IPS-NIHi7 (cell line): ENCODE data around the gene CEP89.
"Not testable (repeated sequence)": the region's sequence is repeated elsewhere in the genome, so short reads cannot be mapped to it uniquely, and the experiment has no call there.

Experiments
- DNase-seq: peaks from one replicate; pipeline ENCODE4 v3.0.0; 2012; ENCODE audit warnings: mixed read lengths; ENCODE audit errors: extremely low spot score

CEP89 gene

DNA sequence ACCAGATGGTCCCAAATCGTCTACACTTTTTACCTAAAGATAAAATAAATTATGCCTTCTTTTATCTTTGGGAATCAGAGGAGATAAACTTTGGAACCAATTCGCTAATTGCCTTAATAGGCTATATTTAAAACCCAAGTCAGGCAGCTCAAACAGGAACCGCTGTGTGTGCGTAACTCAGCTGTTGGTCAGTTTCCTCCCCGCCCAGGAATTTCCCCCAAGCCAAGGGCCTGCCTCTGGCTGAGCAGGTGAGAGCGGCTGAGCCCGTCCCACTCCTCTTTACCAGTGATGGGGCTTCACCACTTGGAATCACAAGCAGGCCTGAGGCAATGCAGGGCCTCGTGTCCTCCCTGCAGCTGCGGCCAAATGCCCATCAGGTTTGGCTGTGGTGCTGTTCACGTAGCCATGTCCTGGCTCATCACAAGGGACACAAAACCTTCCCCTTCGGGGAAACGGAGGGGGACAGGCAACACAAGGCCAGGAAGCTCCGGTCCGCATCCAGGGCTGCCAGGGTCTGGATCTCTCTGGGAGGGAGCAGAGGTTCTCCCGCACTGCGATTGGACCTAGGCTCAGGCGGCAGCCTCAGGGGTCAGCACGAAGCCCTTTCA is 101.7 kb downstream of the CEP89 start:
- peak; percentile 72 for DNase-seq

DNA sequence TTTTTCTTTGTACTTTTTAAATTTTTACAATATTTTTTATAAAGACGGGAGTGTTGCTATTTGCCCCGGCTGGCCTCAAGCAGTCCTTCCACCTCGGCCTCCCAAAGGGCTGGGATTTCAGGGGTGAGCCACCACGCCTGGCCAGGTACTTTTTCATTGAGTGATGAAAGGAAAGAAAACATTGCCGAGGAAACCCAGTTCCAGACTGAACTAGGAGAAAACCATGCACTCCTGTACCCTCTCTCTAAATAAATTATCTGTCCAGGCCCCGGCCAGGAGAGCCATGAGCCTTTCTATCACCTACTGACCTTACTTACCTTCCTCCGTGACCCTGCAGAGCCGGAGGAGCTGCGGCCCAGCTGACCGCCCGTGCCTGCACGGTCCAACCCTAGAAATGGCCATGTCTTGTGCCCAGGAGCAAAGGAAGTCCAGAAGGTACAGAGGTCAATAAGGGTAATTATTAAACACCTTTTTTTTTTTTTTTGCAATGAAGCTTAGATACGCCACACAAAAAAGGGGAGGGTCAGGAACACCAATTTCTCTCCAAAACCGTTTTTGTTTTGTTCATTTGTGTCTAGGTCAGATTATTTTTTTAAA is 102.3 kb downstream of the CEP89 start, which contains the start of gene SLC7A9:
SLC7A9 (minus strand) TSS at position 399 of the 597 bp plus-strand sequence. CDS start 1,233 bp downstream, outside the sequence.
- no peak for DNase-seq

DNA sequence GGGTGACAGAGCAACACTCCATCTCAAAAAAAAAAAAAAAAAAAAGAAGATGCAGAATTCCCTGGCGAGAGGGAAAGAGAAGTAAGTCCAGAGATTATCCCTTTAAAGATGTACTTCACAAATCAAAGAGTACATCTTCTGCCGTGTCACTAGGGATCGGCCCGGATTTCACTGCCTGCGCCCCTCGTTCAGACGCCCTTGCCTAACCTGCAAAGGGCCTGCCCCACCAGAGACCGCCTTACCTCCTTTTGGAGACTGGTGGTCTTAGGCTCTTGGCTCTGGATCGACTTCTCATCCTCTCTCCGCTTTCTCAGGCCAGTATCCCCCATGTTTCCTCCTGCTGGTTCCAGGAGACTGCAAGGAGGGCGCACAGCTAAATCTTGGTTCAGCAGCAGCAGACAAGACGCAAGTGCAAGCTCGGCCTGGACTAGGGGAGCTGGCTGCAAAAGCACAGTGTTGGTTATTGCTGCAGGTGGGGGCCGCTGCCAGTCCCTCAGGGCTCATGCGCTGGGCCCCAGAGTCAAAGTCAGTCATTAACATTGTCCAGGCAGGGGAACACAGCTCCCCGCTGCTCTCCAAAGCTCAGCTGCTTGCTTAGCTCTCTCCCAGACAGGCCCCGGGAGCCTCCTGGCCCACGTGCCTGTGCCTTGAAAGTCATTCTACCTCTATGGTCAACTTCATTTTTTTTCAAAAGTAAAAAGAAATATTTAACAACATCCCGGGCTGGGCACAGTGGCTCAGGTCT is 103.4 kb downstream of the CEP89 start:
- no peak for DNase-seq

DNA sequence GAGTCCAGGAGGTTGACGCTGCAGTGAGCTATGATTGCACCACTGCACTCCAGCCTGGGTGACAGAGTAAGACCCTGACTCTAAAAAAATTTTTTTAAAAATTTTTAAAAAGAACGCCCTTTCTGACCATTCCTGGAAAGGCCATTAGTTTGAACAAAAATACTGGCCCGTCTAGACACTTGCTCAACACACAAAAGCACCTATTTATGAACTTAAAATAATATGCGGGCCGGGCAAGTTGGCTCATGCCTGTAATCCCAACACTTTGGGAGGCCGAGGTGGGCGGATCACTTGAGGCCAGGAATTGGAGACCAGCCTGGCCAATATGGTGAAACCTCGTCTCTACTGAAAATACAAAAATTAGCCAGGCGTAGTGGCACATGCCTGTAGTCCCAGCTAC is 104.3 kb downstream of the CEP89 start:
- not testable (repeated sequence) for DNase-seq

DNA sequence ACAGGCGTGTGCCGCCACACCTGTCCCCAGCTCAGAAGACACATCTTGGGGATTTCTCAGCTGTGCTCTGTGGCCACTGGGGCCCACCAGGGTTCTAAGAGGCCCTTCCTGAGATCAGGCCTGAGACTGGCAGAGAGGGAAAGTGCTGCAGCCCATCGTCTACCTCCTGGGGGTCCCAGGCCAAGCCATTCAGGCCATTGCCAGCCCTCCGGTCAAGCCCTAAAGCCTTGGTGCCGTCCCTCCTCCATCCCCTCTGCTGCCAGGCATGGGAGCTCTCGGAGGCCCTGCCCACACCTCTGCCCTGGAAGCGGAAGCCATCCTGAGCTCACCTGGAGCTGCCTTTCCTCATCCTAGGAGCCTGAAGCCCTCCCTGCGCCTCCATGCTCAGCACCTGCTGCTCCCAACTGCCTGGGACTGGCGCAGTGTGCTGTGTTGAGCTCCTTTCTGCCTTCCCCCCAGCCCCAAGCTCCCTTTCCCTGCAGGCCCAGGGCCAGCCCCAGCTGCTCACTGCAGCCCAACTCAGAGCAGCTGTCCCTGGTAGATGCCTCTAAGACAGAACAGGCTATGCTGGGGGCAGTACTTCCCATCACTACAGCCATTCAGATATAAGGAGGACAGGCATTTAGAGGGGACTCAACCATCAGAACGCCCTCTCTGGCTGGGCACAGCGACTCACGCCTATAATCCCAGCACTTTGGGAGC is 105.0 kb downstream of the CEP89 start:
- DNase-seq: no peak

DNA sequence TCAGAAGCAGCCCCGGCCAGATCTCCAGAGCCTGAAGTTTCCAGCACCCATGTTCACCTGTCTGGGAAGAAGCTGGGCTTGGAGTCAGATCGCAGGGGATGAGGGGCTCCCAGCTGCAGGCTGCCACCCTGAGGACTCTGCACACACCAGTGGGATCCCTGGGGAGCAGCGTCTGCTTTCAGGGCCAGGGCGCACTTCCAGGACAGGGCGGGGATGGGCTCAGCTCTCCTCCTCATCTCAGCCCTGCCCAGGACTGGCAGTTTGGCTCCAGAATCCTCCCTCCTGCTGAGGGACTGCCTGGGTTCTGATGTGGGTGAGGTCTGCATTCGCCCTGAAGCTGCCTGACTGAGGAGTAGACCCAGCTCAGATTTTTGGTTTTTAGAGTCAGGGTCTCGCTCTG is 105.7 kb downstream of the CEP89 start:
- DNase-seq: no peak

DNA sequence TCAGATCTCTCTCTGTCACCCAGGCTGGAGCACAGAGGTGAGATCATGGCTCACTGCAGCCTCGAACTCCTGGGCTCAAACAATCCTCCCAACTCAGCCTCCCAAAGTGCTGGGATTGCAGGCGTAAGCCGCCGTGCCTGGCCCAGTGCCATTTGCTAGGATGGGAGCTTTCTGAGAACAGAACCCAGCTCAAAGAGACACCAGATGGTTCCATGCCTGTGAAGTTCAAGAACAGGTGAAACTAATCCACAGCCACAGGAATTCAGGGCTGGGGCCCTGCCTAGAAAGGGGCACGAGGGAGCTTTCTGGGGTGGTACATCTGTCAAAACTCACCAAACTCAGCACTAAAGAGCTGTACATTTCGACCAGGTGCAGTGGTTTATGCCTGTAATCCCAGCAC is 106.4 kb downstream of the CEP89 start:
- DNase-seq: no peak

DNA sequence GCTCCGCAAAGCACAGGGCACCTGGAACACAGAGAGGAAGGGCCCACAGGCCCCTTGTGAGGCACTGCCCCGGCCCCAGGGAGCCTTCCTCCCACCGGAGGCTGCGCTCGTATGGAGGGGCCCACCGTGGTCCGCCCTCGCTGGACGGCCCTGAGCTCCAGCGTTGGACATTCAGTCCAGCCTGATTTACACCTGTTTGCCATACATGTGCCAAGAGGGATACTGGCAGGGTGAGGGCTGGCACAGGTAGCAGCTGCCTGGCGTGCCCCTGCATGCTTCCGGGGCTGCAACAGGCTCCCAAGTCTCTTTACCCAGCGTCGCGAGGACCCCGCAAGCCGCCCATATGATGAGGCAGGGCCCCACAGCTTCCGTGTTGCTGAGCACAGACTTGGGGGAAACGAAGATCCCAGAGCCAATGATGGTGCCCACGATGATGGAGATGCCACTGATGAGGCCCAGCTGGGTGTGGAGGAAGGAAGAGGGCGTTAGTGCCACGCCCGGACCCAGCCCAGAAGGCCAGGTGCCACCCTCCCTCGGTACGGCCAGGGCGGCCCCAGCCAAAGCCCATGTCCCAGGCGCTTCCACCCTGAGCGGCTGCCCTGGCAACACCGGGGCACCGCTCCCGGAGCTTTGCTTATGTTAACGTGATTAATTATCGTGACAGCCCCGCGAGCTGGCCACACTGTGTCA is 107.3 kb downstream of the CEP89 start:
- DNase-seq: no peak

DNA sequence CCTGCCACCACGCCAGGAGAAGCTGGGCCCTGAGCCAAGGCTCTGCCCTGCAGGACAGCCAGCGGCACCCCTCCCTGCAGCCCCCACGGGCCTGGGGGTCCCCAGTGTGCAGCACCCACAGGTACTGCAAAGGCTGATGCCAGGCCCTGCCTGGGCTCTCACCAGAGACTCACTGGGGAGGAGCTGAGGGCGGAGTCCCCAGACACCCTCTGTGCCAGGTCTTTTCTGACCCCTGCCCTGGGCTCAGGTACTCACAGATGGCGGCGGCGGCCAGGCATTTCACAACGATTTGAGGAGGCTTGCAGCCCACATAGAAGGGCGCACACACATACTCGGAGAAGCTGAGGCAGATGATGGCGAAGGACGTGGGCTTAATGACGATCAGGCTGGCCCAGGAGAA is 107.9 kb downstream of the CEP89 start:
- no peak for DNase-seq

DNA sequence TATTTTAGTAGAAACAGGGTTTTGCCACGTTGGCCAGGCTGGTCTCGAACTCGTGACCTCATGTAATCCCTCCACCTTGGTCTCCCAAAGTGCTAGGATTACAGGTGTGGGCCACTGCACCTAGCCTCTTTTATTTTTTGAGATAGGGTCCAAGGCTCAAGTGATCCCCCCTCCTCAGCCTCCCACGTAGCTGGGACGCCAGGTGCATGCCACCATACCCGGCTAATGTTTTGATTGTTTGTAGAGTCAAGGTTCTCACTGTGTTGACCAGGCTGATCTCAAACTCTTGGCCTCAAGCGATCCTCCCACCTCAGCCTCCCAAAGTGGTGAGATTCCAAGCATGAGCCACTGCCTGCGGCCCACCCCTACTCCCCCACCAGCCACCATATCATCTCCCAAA is 108.5 kb downstream of the CEP89 start:
- DNase-seq: no peak

DNA sequence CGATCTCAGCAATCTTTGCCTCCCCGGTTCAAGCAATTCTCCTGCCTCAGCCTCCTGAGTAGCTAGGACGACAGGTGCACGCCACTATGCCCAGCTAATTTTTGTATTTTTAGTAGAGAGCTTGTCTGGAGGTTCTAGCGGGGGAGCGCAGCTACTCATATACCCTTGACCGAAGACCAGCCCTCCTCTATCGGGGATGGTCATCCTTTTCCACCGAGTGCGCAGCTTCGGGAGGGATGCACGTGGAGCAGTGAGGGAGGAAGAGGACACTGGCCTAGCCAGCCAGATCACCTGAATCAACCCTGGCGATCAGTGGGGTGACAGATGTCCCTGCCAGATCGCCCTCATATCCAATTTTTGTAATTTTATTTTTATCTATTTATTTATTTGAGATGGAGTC is 109.0 kb downstream of the CEP89 start:
- DNase-seq: no peak

DNA sequence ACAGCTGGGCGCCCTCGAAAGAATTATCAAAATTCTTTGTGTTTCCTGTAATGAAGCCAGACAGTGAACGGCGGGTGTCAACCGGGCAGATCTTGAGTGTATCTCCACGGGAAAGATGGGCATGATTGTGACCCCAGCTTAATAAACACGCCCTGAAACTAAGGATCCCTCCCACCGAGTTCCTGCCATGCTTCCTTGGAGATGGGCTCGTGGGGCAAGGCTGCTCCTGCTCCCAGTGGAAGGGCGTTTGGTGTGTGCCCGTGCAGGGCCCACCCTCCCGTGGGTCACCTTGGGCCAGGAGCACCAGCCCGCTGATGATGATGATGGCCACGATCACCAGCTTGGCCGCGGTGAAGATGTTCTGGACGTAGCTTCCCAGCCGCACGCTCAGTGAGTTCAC is 109.6 kb downstream of the CEP89 start:
- DNase-seq: no peak

DNA sequence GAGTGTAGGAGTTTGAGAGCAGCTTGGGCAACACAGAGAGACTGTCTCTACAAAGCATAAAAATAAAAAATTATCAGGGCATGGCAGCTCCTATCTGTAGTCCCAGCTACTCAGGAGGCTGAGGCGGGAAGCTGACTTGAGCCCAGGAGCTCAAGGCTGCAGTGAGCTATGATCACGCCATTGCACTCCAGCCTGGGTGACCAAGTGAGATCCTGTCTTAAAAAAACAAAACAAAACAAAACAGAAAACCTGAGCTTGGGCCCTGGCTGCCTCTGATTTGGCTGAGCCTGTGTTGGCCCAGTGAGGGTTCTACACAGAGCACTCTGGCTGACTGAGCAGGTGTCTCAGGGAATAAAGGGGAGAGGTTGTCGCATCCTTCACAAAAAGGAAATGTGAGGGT is 110.2 kb downstream of the CEP89 start:
- DNase-seq: no peak

DNA sequence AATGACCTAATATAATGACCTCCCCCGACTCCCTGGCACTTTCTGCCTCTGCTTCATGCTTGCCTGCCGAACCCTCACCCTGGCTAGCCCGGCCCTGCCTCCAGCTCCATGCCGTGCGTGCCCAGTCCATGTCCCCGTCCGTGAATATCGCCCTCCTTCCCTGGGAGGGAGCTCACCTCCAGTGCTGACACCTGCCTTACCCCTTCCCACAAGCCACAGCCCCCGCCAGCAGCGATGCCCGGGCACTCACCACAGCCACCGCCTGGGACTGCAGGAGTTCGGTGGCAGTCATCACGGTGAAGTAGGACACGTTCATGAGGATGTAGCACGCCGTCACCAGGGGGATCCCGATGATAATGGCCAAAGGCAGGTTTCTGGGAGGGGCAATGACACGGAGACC is 112.2 kb downstream of the CEP89 start:
- DNase-seq: no peak

DNA sequence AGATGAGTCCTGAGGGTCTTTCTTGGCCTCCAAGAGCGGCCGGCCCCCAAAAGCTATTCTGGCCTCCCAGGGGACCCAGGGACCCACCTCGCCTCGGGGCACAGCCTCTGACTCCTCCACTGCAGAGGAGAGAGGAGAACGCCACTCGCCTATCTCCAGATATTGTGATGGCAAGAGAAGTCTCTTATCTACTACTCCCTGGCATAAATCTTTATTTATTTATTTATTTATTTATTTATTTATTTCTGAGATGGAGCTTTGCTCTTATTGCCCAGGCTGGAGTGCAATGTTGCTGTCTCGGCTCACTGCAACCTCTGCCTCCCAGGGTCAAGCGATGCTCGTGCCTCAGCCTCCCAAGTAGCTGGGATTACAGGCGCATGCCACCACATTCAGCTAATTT is 113.2 kb downstream of the CEP89 start:
- DNase-seq: no peak

DNA sequence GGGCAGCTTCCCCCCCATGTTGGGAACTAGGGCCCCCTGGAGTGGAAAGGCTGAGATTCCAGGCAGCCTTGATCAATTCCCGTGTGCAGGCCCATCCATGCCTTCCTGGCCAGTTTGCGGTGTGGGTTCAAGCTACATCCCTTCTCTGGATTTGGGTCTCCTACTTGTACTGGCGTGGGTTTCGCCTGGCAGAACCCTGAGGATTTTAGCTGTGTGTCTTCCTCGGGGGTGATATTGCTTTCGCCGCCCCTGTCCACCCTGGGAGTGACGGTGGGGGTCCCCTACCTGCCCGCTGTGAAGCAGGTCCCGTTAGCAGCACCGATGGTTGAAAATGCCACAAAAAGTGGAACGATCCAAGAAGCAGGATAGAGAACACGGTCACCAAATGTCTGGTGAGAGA is 113.6 kb downstream of the CEP89 start:
- DNase-seq: no peak

DNA sequence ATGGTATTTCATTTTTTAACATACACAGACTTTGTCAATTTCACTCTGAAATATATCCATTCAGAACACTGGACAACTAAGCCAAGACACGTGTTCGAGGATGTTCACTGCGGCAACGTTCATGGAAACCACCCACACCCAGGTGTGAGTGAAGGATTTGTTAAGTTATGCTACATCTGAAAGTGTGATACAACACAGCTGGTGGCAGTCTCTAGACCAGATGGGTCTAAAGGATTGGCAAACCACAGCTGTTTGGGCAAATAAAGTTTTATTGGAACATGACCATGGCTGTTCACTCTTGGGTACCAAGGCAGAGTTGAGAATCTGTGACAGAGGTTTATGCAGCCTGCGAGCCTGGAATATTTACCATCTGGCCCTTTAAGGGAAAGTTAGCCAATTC is 114.2 kb downstream of the CEP89 start:
- no peak for DNase-seq

DNA sequence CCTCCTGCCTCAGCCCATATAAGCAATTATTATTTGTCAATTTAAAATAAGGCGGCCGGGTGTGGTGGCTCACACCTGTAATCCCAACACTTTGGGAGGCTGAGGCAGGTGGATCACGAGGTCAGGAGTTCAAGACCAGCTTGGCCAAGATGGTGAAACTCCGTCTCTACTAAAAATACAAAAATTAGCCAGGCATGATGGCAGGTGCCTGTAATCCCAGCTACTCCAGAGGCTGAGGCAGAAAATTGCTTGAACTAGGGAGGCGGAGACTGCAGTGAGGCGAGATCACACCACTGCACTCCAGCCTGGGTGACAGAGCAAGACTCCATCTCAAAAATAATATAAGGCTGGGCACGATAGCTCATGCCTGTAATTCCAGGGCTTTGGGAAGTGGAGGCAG is 114.9 kb downstream of the CEP89 start:
- DNase-seq: not testable (repeated sequence)

DNA sequence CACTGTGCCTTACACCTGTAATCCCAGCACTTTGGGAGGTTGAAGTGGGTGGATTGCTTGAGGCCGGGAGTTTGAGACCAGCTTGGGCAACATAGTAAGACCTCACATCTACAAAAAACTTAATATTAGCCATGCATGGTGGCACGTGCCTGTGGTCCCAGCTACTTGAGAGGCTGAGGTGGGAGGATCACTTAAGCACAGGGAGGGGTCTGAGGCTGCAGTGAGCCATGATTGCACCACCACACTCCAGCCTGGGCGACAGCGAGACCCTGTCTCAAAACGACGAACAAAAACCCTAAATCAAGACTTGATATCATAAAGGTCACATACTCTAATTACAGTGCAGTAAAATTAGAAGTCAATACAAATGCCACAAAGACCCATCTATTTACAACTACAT is 119.5 kb downstream of the CEP89 start:
- DNase-seq: no peak

DNA sequence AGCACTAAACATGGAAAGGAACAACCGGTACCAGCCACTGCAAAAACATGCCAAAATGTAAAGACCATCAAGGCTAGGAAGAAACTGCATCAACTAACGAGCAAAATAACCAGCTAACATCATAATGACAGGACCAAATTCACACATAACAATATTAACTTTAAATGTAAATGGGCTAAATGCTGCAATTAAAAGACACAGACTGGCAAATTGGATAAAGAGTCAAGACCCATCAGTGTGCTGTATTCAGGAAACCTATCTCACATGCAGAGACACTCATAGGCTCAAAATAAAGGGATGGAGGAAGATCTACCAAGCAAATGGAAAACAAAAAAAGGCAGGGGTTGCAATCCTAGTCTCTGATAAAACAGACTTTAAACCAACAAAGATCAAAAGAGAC is 123.7 kb downstream of the CEP89 start:
- DNase-seq: not testable (repeated sequence)

DNA sequence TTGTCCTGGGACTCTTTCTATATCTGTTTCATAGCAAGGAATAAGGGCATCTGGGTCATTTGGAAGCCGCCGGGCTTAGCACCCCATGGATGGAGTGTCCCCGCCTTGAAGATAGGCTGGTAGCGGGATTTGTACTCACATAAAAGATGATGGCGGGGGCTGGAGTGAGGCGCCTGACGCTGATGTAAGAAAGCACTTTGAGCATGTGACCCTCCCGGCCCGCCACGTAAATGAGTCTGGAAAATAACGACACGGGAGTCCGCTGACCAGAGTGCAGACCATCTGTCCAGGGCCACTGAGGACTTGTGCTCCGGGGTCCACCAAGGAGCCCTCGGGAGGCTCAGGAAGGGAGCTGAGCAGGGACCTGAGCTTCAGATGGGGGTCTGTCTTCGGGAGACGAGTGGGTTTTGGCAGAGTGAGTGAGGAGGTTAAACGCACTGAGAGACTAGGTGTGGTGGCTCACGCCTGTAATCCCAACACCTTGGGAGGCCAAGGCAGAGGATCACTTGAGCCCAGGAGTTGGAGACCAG is 128.0 kb downstream of the CEP89 start:
- no peak for DNase-seq

DNA sequence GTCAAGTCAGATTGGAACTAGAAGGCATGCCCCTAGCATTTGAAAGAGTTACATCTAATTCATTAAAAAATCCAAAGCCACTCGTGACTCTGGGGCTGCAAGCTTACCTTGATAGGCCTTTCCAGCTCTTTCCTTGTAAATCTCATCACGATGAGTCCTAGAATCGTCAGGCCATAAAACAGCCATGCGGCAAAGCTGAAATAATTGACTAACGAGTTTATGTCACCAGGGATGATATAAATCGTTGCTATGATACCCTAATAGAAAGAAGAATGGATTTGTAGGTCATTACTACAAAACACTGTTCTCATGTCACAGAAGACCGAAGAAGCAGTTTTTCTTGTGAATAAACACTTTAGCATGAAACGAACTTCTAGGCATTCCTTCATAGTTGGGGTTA is 129.7 kb downstream of the CEP89 start:
- DNase-seq: no peak
